T-cell (primary cell): ENCODE data around the gene RAB3C. TPM values are rescaled to one million over a fixed set of nuclear protein-coding genes. Genes with fewer than 3 reads are reported as not detected.

ENCODE experiments used
- ATAC-seq, 4 experiments: fragments of 200-7000 bp in 3 of 4; fragments of 150-1000 bp in 1 of 4; cut with Tn5 transposase; replicated peaks in 1 of 4; 1 replicate in 3 of 4; 2 replicates in 1 of 4; pipeline ENCODE4 v1.10.0; 2021; ENCODE audit warnings: moderate library complexity in 3 of 4, mild to moderate bottlenecking in 2 of 4, moderate number of reproducible peaks in 1 of 4
- CTCF ChIA-PET, 2 donors: fragments of 300-600 bp; sonication (Branson Sonifier 250); formaldehyde crosslinking; loops; one replicate each; lab custom pipeline; 2022; ENCODE audit warnings: antibody characterized with exemption in 2 of 2; lab: Charles Lee
- POLR2A ChIA-PET, 2 donors: fragments of 300-600 bp; sonication (Branson Sonifier 250); formaldehyde crosslinking; loops; one replicate each; lab custom pipeline; 2022; ENCODE audit warnings: antibody characterized with exemption in 2 of 2; lab: Charles Lee
- DNase-seq, 35 experiments: peaks; one replicate each; pipeline versions ENCODE4 v3.0.0 to v3.0.0-alpha.2; 2013 to 2023
- H3K27ac ChIP-seq: one replicate; pipeline ENCODE4 v1.5.1; 2013; ENCODE audit warnings: low read length
- H3K27me3 ChIP-seq, 2 experiments: replicated peaks in 1 of 2; 1 replicate in 1 of 2; 2 replicates in 1 of 2; pipeline versions ENCODE4 v1.6.1 to v1.7.0; 2013; ENCODE audit warnings: low read length in 1 of 2, mixed read lengths in 1 of 2; ENCODE audit not compliant: control insufficient read depth in 2 of 2, insufficient read depth in 2 of 2; ENCODE audit errors: extremely low read depth in 1 of 2
- H3K36me3 ChIP-seq, 2 donors: 1 replicate in 1 of 2; 2 replicates in 1 of 2; pipeline versions ENCODE4 v1.6.1 to v1.7.0; 2013; ENCODE audit warnings: low read length in 1 of 2; ENCODE audit not compliant: control insufficient read depth in 2 of 2, insufficient read depth in 1 of 2; ENCODE audit errors: extremely low read depth in 1 of 2
- H3K4me1 ChIP-seq, 2 experiments: 1 replicate in 1 of 2; 2 replicates in 1 of 2; pipeline versions ENCODE4 v1.6.1 to v1.7.0; 2013; ENCODE audit warnings: low read length in 2 of 2, mixed read lengths in 1 of 2; ENCODE audit not compliant: insufficient read depth in 2 of 2, control insufficient read depth in 1 of 2; ENCODE audit errors: extremely low read depth in 1 of 2
- H3K4me3 ChIP-seq, 2 donors: 1 replicate in 1 of 2; 2 replicates in 1 of 2; pipeline versions ENCODE4 v1.5.1 to v1.7.0; 2013; ENCODE audit warnings: mild to moderate bottlenecking in 2 of 2, low read length in 1 of 2, moderate library complexity in 1 of 2; ENCODE audit not compliant: control insufficient read depth in 1 of 2; ENCODE audit errors: extremely low read depth in 1 of 2
- H3K9me3 ChIP-seq: 2 replicates; pipeline ENCODE4 v1.7.0; 2013
- H3K27ac Mint-ChIP-seq, 2 donors: one replicate each; pipeline ENCODE4 v1.8.0; 2020 to 2021; ENCODE audit warnings: mild to moderate bottlenecking in 2 of 2, mixed read lengths in 2 of 2
- H3K27me3 Mint-ChIP-seq, 2 donors: one replicate each; pipeline ENCODE4 v1.8.0; 2021 to 2022; ENCODE audit warnings: mixed read lengths in 2 of 2
- H3K36me3 Mint-ChIP-seq: one replicate; pipeline ENCODE4 v1.8.0; 2021; ENCODE audit warnings: mixed read lengths
- H3K4me1 Mint-ChIP-seq, 3 donors: one replicate each; pipeline ENCODE4 v1.8.0; 2020 to 2022; ENCODE audit warnings: mixed read lengths in 3 of 3, mild to moderate bottlenecking in 1 of 3
- H3K4me3 Mint-ChIP-seq, 3 donors: one replicate each; pipeline ENCODE4 v1.8.0; 2020 to 2022; ENCODE audit warnings: mild to moderate bottlenecking in 3 of 3, mixed read lengths in 3 of 3, moderate library complexity in 3 of 3
- H3K9me3 Mint-ChIP-seq, 3 donors: one replicate each; pipeline ENCODE4 v1.8.0; 2020 to 2022; ENCODE audit warnings: mixed read lengths in 3 of 3
- WGBS: methylation state at CpG from one replicate; pipeline ENCODE4 v1.1.5; 2013; ENCODE audit warnings: missing lambda C conversion rate; ENCODE audit not compliant: insufficient coverage; 5-methylcytosine and 5-hydroxymethylcytosine counted together
- total RNA-seq, 35 experiments: library from RNA in 6 of 35; stranded (reverse) in 6 of 35; fragments of 120-200 nt in 1 of 35; gene quantifications; one replicate each; pipeline versions ENCODE4 v1.2.1 to v1.2.4 and lab custom pipeline; 2013 to 2026

RAB3C gene
- total RNA-seq, 5 donors from 2014 or later (not counting 1 experiment from before 2014, with no cell fraction given), result not detected

DNA sequence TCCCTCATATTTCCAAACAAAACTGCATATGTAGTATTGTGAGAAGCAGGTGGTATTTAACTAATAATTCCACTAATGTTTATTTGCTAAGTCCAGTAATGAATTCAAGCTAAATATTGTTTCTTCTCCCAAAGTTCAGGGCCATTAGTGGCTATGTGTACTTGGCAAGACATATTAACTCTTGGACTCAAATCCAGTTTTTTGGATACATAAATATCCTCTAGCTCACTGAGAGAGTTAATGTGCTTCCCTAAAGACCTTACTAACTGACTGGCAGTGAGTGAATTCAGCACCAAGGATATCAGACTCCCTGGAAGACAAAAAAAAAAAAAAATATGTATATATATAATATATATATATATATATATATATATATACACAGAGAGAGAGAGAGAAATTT, 214.1 kb downstream of the RAB3C start:
- no peak for ATAC-seq
- H3K27ac ChIP-seq, result no peak overlapping the region
- no peak overlapping the region for H3K4me3 ChIP-seq
- Mint-ChIP-seq H3K36me3 (no peaks in the 10 kb centered on the region), H3K9me3 (no peaks in the 10 kb centered on the region), H3K4me1 (no peaks in the 10 kb centered on the region), H3K27me3 (peaks cover 8 to 17% of the 10 kb centered on the region in 2 donors), H3K4me3 (no peak overlapping the region), H3K27ac (no peak overlapping the region)
- ChIA-PET CTCF (no interaction called here), POLR2A (interaction anchor here in 1 of 2 donors (0.6 kb wide), 2 partner anchors 19 to 1208 kb away, joined by 3 to 5 read pairs; no protein-coding TSS in a partner anchor)
- no peaks in the 10 kb centered on the region for H3K36me3 ChIP-seq
- no peaks in the 10 kb centered on the region for H3K4me1 ChIP-seq
- no peaks in the 10 kb centered on the region for H3K9me3 ChIP-seq
- no peaks in the 10 kb centered on the region for H3K27me3 ChIP-seq
- no peak for DNase-seq

DNA sequence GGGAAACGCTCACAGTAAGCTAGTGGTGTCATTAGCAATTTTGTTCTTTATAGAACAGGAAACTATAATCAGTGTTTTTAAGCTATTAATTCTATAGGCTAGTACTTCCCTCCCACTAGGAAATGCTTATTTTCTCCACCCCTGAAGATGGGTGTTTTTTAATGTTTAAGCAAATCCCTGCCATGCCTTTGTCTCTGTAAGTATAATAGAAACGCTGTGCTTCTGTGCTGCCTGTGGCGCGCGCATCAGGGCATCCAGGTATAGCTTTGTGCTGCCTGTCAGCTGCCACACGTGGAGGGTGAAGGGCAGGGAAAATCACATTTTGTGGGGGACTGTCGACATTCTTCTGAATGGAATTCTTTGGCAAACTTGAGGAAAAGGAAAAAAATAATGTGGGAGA, 217.5 kb downstream of the RAB3C start:
- H3K36me3 Mint-ChIP-seq, result no peaks in the 10 kb centered on the region
- no peaks in the 10 kb centered on the region for H3K4me1 Mint-ChIP-seq
- H3K27me3 Mint-ChIP-seq, result peaks cover 5 to 18% of the 10 kb centered on the region in 2 donors
- Histone ChIP-seq H3K27ac (no peak overlapping the region), H3K4me1 (no peaks in the 10 kb centered on the region), H3K36me3 (no peaks in the 10 kb centered on the region), H3K27me3 (no peaks in the 10 kb centered on the region), H3K4me3 (no peak overlapping the region), H3K9me3 (no peaks in the 10 kb centered on the region)
- ChIA-PET CTCF (no interaction called here), POLR2A (no interaction called here)
- no peak for ATAC-seq
- no peak for DNase-seq
- no peak overlapping the region for H3K27ac Mint-ChIP-seq
- H3K9me3 Mint-ChIP-seq, result no peaks in the 10 kb centered on the region
- WGBS, result 90% methylated on average over 6 of the region's 7 CpGs
- no peak overlapping the region for H3K4me3 Mint-ChIP-seq

DNA sequence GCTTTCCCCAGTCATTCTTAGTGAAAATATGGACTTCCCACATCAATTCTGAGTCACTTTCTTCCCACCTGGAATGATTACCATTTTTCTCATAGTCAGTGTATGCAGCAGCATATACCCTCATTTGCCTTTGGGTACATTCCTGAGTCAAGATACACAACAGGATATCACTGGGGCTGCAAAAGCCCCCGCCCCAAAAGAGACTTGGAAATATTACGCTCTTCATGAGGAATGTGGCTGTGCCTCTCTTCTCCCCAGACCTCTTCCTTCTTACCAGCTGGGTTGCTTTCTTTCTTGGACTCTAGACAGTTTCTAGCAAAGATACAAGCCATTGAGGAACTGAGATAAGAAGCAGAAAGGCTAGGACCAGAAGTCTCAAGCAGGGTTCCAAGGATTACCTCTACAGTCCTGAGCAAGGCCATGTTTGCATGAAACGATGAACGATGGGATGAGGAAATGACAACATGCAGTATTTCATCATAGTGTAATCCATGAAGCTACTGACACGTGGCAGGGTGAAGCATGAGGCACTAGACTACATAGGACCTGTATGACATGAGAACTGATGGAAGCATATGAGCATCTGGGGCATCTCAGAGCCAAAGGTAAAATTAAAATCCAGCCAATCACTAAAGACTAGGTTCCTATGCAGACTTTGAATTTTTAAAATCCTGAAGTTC, 218.1 kb downstream of the RAB3C start:
- ChIA-PET POLR2A (no interaction called here), CTCF (no interaction called here)
- H3K36me3 Mint-ChIP-seq, result no peaks in the 10 kb centered on the region
- 65% methylated on average over 3 of the region's 5 CpGs for WGBS
- no peak overlapping the region for H3K4me3 Mint-ChIP-seq
- H3K9me3 Mint-ChIP-seq, result no peaks in the 10 kb centered on the region
- no peaks in the 10 kb centered on the region for H3K4me1 ChIP-seq
- ATAC-seq (no peak), DNase-seq (no peak)
- peaks cover 9 to 16% of the 10 kb centered on the region in 2 donors for H3K27me3 Mint-ChIP-seq
- no peak overlapping the region for H3K27ac Mint-ChIP-seq
- H3K4me1 Mint-ChIP-seq, result no peaks in the 10 kb centered on the region
- H3K4me3 ChIP-seq, result no peak overlapping the region
- H3K9me3 ChIP-seq, result no peaks in the 10 kb centered on the region
- no peak overlapping the region for H3K27ac ChIP-seq
- no peaks in the 10 kb centered on the region for H3K36me3 ChIP-seq
- no peaks in the 10 kb centered on the region for H3K27me3 ChIP-seq

DNA sequence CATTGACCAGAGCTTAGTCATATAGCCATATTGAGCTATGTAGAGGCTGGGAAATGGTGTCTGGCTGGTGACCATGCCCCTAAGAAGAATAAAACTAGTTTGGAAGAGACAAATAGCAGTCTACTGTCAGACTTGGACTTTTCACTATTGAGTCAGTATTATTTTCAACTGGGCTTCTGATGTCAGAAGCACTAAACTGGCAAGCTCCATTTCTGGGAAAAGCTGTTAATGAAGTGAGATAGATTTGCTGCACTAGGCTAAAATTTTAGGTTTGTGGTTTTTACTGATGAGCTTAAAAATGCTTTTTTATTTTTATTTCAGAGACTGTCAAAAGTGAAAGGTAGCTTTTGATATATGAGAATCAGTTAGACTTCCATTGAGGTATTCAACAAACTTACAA, 220.2 kb downstream of the RAB3C start:
- Histone ChIP-seq H3K27ac (no peak overlapping the region), H3K36me3 (no peaks in the 10 kb centered on the region), H3K4me3 (no peak overlapping the region), H3K4me1 (no peaks in the 10 kb centered on the region), H3K27me3 (no peaks in the 10 kb centered on the region), H3K9me3 (no peaks in the 10 kb centered on the region)
- H3K4me1 Mint-ChIP-seq, result no peaks in the 10 kb centered on the region
- H3K36me3 Mint-ChIP-seq, result no peaks in the 10 kb centered on the region
- H3K27ac Mint-ChIP-seq, result no peak overlapping the region
- H3K27me3 Mint-ChIP-seq, result peaks cover 17 to 19% of the 10 kb centered on the region in 2 donors
- POLR2A ChIA-PET, result no interaction called here
- DNase-seq (no peak), ATAC-seq (no peak)
- no peak overlapping the region for H3K4me3 Mint-ChIP-seq
- CTCF ChIA-PET, result no interaction called here
- no peaks in the 10 kb centered on the region for H3K9me3 Mint-ChIP-seq

DNA sequence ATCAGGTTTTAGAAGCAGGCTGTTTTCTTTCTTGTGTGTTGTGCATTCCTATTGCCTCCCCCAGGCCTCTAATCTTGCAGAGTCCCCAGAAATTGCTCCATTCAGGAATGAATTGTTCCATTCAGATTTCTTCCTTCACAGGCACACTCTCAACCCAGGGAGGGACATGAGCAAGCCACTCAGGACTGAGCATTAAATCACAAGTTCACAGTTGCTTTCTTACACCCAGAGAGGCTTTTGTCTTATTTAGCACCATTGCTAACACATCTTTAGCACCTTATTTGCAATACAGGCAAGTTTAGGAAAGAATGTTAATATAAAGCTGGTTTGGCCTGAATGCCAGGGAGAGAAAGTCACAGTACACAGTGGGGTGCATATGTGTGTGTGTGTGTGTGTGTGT, 221.4 kb downstream of the RAB3C start:
- no peaks in the 10 kb centered on the region for H3K27me3 ChIP-seq
- ChIA-PET CTCF (no interaction called here), POLR2A (interaction anchor here in 1 of 2 donors (0.7 kb wide), 1 partner anchor 153 kb away, joined by 3 read pairs; no protein-coding TSS in a partner anchor)
- peaks cover 17 to 19% of the 10 kb centered on the region in 2 donors for H3K27me3 Mint-ChIP-seq
- H3K9me3 ChIP-seq, result no peaks in the 10 kb centered on the region
- H3K4me3 Mint-ChIP-seq, result no peak overlapping the region
- H3K27ac ChIP-seq, result no peak overlapping the region
- no peak for ATAC-seq
- no peak for DNase-seq
- H3K4me1 ChIP-seq, result no peaks in the 10 kb centered on the region
- H3K36me3 ChIP-seq, result no peaks in the 10 kb centered on the region
- H3K4me3 ChIP-seq, result no peak overlapping the region
- H3K4me1 Mint-ChIP-seq, result no peaks in the 10 kb centered on the region
- H3K36me3 Mint-ChIP-seq, result no peaks in the 10 kb centered on the region
- no peak overlapping the region for H3K27ac Mint-ChIP-seq
- H3K9me3 Mint-ChIP-seq, result no peaks in the 10 kb centered on the region

DNA sequence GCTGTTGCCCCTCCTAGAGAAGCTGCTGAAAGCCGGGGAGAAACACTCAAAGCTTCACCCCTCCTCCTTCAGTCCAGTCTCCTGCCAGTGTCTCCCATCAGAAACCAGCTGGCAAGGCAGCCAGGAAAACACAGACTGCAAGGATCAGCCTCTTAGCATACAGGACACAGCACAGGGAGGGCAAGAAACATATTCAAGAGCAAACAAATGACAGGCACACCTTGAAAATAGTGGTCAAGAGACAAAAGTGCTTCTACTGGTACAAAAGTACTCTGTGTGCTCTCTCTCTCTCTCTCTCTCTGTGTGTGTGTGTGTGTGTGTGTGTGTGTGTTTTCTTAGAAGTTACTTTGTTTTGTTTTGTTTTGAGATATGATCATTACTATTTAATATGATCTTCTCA, 227.2 kb downstream of the RAB3C start:
- Mint-ChIP-seq H3K9me3 (no peaks in the 10 kb centered on the region), H3K4me3 (no peak overlapping the region), H3K36me3 (no peaks in the 10 kb centered on the region), H3K27ac (no peak overlapping the region), H3K27me3 (peaks cover 8 to 13% of the 10 kb centered on the region in 2 donors), H3K4me1 (no peaks in the 10 kb centered on the region)
- H3K27me3 ChIP-seq, result no peaks in the 10 kb centered on the region
- POLR2A ChIA-PET, result no interaction called here
- ATAC-seq (no peak), DNase-seq (no peak)
- CTCF ChIA-PET, result no interaction called here
- no peaks in the 10 kb centered on the region for H3K9me3 ChIP-seq
- 67% methylated on average over 1 of the region's 1 CpG for WGBS
- H3K4me1 ChIP-seq, result no peaks in the 10 kb centered on the region
- no peak overlapping the region for H3K4me3 ChIP-seq
- no peaks in the 10 kb centered on the region for H3K36me3 ChIP-seq
- no peak overlapping the region for H3K27ac ChIP-seq

DNA sequence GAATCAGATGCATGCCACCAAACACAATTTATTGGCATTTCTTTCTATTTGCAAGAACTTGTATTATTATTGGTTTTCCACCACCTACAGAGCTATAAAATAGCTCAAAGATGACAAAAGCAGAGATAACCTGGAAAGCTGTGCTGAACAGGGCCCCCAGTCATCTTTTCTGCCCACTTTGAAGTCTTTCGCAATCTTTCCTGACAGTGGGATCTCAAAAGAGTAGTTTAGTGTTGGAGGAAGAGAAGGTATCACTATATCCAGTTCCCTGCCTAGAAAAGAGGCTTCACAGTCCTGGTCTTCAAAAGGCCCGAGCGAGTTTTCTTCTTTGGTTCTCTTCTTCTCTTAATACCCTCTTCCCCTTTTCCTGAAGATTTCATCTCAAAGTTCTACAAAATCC, 231.0 kb downstream of the RAB3C start:
- H3K36me3 ChIP-seq, result no peaks in the 10 kb centered on the region
- H3K9me3 ChIP-seq, result no peaks in the 10 kb centered on the region
- WGBS, result 100% methylated on average over 2 of the region's 3 CpGs
- H3K4me1 ChIP-seq, result no peaks in the 10 kb centered on the region
- ChIA-PET POLR2A (no interaction called here), CTCF (no interaction called here)
- no peak for ATAC-seq
- Mint-ChIP-seq H3K4me1 (no peaks in the 10 kb centered on the region), H3K9me3 (no peaks in the 10 kb centered on the region), H3K36me3 (no peaks in the 10 kb centered on the region), H3K27ac (no peak overlapping the region), H3K27me3 (no peaks in the 10 kb centered on the region), H3K4me3 (no peak overlapping the region)
- H3K27ac ChIP-seq, result no peak overlapping the region
- H3K27me3 ChIP-seq, result no peaks in the 10 kb centered on the region
- no peak for DNase-seq
- H3K4me3 ChIP-seq, result no peak overlapping the region
